OCI-M1 (cell line): Measurements from ENCODE around the gene CYP2A7.
"Not testable (repeated sequence)": the region's sequence is repeated elsewhere in the genome, so short reads cannot be mapped to it uniquely, and the experiment has no call there.

ENCODE experiments used
- DNase-seq: peaks from one replicate; lab custom pipeline; 2025; lab: John Stamatoyannopoulos, UW

The CYP2A7 gene

GRCh38 chr19:40842012-40842411 is 40.0 kb downstream of the CYP2A7 start:
- not testable (repeated sequence) for DNase-seq

DNA sequence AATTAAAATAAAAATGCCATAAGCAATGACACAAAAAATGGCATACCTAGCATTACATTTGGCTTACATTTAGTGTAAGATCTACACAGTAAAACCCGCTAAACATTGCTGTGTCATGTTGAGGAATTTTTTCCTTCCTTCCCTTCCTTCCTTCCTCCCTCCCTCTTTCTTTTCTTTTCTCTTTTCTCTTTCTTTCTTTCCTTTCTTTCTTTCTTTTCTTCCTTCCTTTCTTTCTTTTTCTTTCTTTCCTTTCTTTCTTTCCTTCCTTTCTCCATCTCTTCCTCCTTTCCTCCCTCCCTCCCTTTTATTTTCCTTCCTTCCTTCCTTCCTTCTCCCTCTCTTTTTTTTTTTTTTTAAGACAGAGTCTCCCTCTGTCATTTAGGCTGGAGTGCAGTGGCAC is 43.6 kb downstream of the CYP2A7 start:
- DNase-seq: not testable (repeated sequence)

- no peak for DNase-seq
Observed at GRCh38 chr19:40836754-40837429, 45.1 kb downstream of the CYP2A7 start.

DNA sequence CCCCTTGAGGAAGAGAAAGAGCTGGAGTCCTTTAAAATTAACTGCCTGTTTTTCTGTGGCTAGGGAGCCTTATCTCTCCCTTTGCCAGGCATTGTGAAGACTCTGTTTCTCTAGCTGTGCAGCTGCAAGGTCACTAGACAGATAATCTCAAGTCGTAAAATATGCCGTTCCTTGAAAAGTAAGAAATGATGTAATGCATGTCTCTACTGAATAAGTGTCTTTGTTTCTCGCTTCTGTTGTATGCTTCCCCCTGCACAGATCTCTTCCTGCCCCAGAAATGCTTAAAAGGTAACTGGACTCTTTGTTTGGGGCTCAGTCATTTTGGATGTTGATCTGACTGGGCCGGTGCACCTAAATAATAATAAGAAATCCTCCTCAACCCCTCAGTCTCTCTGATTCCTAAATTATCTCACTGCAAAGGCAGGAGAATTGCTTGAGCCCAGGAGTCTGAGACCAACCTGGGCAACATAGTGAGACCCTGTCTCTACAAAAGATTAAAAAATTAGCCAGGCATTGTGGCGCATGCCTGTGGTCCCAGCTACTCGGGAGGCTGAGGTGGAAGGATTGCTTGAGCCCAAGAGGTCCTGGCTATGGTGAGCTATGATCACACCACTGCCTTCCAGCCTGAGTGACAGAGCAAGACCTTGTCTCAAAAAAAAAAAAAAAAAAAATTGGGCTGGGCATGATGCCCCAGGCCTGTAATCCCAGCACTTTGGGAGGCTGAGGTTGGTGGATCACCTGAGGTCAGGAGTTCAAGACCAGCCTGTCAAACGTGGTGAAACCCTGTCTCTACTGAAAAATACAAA is 48.1 kb downstream of the CYP2A7 start:
- peak; percentile 92 for DNase-seq

GRCh38 chr19:40832431-40832790 is 49.6 kb downstream of the CYP2A7 start:
- DNase-seq: not testable (repeated sequence)

DNA sequence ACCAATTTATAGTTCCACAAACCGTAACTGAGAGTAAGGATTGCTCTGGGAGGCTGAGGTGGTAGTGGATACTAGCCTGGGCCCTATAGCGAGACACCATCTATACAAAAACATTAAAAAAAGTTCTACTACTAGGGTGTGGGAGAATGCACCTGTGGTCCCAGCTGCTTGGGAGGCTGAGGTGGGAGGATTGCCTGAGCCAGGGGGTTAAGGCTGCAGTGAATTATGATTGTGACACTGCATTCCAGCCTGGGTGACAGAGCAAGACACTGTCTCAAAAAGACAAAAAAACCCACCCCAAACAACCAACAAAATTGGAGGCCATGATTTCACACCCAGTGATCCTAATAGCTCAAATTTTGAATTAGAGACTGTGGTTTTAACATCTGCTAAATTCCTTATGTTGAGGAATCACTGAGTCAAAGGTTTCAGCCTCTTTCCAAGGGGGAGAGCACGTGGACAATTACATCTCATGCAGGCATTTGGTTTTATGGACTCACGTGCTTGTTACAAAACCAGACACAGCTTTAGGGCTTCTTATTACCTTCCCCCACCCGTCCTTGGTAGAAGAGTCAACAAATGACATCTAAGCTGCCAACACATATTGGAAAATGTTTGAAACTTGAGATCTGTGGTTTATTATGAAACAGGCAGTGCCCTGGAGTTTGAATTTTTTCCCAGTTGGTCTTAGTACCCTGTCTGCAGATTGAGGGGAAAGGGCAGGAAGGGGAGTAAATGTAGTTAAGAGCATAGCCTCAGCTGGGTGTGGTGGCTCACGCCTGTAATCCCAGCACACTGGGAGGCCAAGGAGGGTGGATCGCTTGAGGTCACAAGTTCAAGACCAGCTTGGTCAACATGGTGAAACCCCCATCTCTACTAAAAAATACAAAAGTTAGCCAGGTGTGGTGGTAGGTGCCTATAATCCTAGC is 50.3 kb downstream of the CYP2A7 start:
- DNase-seq: peak; percentile 88

- DNase-seq: not testable (repeated sequence)
Observed at GRCh38 chr19:40830741-40831140, 51.3 kb downstream of the CYP2A7 start.

GRCh38 chr19:40829205-40829604 is 52.8 kb downstream of the CYP2A7 start:
- DNase-seq: no peak

DNA sequence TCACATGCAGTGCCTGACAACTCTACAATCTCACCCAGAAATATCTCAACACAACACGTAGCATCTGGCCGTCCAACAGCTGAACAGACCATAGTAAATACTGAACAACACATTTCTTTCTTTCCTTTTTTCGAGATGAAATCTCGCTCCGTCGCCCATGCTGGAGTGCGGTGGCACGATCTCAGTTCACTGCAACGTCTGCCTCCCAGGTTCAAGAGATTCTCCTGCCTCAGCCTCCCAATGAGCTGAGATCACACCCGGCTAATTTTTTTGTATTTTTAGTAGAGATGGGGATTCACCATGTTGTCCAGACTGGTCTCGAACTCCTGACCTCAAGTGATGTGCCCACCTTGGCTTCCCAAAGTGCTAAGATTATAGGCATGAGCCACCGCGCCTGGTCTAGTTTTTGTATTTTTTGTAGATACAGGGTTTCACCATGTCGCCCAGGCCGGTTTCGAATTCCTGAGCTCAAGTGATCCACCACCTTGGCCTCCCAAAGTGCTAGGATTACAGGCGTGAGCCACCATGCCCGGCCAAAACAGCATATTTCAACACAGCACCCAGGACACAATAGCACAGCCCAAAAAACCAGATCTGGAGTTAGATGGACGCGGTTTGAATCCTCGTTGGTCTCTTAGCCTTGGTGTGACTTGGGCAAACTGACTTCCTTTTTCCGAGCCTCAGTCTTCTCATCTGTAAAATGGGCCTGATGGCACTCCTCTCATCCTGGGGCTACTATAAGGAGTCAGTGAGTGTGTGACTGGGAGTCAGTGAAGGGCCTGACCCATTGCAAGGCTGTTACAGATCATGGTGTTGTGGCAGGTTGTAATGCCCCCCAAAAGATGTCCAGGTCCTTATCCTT is 54.4 kb downstream of the CYP2A7 start:
- DNase-seq: no peak

GRCh38 chr19:40826699-40827385 is 55.2 kb downstream of the CYP2A7 start:
- not testable (repeated sequence) for DNase-seq

GRCh38 chr19:40826312-40826698 is 55.7 kb downstream of the CYP2A7 start:
- DNase-seq: not testable (repeated sequence)

DNA sequence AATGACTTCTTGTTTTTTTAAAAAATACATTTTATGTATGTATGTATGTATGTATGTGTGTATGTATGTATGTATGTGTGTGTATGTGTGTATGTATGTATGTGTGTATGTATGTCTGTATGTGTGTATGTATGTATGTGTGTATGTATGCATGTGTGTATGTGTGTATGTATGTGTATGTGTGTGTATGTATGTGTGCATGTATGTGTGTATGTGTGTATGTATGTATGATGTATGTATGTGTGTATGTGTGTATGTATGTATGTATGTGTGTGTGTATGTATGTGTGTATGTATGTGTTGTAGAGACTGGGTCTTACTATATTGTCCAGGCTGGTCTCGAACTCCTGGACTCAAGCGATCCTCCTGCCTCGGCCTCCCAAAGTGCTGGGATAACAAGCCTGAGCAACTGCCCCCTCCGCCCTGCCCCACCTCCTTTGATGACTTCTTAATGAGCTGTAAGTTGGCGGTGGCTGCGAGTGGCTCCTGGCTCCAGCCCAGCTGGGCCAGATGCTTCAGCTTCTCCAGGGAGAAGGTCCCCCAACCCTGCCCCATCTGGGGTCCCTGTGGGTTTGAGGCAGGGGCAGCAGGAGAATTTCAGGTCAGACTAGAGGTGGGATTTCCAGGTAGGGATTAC is 56.5 kb downstream of the CYP2A7 start:
- not testable (repeated sequence) for DNase-seq
